ENCODE data around the gene MS4A4A.

The MS4A4A gene

DNA sequence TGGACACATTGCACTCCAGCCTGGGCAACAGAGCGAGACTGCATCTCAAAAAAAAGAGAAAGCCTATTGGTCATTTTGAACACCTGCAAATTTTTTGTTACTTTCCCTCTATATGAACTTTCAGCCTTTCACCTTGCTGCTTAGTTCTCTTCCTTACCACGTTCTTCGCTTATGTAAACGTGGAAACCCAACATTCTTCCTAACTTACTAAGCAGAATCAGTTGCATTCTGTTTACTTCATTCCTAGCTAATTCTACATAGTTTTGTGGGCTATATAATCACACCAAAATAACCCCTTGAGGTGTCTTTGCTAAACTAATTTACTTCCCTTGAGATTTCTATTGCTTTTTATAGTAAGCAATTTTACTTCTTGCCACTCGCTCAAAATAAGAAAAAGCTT, 23.2 kb downstream of the MS4A4A start:
- DNase-seq, result peak; percentile 15

DNA sequence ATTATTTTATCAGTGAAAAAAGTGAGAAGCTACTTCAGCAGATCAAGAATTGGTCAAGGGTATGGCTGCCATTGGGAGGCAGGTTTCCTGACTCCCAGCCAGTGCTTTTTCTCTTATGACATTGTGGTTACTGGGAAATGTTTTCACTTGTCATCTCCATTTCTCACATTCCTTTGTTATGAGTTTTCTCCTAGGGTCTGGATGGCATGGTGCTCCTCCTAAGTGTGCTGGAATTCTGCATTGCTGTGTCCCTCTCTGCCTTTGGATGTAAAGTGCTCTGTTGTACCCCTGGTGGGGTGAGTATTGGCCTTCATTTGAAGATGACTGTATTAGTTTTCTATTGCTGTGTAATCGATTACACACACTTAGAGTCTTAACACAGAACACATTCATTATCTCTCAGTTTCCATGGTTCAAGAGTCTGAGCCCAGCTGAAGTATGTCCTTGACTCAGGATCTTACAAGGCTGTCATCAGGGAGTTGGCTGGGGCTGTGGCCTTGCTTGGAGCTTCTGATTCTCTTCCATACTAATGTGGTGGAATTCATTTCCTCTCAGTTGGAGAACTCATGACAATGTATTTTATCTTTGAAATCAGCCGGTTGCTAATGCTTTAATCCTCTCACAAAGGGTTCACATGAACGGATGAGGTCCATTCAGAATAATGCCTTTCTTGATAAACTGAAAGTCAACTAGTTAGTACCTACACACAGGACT, 25.6 kb downstream of the MS4A4A start:
- peak; percentile 70 for DNase-seq

DNA sequence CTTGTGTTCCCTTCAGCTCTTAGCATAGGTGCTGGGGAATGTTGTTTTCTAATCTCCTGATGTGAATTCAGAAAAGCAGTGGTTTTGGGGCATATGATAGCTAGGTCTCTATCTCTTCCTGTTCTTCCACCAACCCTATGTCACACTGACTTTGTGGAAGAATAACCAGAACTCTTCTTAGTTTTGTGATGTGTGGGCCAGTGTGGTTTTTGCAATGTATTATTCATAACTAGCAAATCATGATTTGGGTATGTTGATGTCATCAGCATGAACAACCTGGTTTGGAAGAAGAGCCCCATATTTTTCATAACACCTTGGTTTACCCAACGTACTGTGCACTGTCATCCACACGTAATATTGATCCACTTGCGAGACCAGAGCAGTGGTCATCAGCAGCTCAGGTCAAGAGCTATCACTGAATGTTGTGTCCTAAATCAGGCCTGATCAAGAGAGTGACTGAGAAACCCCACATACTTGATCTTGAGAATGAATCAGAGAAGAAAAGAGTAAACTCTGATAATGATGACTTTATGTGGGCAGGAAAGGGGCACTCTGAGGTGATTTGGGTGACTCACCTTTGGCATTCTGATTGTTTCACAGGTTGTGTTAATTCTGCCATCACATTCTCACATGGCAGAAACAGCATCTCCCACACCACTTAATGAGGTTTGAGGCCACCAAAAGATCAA, 27.2 kb downstream of the MS4A4A start:
- DNase-seq, result no peak

DNA sequence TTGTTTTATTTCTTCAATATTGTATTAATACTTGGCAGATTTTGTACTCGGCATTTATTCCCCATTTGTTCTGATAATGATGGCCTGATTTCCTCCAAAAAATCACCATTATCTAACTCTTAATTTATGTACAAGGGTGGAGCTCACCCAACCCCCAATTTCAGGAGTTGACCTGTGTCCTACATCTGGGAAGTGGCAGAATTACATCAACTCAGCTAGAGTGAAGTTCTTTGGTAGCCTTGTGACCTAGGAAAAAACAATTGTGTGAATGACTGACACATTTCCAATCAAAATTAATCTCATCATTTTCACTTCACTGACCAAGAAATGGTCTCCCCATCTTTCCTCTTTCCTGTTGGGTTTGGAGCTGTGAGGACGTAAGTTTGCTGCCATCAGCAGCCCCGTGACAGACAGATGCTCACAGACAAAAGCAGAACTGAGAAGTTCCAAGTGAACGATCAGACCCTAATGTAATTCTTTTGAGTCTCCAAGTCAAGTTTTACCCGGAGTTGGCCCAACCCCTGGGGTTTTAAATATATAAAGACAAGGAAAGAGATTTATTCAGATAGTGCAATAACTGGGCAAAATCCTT, 30.0 kb downstream of the MS4A4A start:
- no peak for DNase-seq

DNA sequence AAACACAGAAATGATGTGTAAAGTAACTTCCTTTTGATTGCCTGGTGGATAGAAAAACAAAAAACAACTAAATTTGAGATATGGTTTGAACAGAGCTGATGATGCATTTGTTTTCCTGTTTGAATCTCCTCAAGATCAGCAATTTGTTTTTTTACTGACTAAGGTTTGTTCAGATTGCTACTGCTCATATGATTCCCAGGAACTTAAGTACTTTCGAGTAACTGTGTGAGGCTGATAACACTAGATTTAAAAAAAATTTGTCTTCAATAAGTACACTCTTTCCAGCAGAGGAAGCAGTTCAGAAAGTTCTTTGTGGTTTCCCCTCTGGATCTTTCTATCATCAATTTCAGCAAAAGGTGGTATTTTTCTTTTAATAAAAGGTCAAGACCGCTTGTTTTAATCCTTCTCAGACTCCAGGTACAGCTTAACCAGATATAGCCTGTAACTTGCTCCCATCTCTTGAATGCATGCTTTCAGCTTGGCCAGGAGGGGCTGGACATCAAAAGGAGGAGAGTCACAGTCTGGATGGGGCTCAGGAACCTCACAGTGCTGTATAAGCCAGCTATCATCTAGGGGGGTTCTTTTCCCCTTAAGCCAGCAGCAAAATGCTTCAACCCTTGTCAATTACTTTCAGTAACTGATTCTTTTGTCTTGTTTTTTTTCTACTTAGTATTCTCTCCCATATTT, 34.3 kb downstream of the MS4A4A start:
- DNase-seq, result no peak

DNA sequence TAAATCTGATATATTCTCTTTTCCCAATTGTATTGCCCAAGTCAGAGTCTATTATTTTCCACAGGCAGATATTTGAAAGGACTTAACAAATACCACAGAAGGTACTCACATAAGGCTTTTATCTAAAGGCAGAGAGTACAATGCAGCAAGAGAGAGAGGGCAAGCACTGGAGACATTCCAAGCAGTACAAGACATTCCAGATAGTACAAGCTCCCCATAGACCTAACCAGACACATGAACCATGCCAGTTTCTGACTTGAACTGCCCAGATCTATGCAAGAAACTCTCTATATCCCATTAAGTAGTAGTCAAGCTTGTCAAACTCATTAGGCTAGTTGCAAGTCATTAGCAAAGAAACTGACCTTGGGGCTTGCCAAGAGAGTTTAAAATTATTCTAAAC, 35.4 kb downstream of the MS4A4A start:
- no peak for DNase-seq

DNA sequence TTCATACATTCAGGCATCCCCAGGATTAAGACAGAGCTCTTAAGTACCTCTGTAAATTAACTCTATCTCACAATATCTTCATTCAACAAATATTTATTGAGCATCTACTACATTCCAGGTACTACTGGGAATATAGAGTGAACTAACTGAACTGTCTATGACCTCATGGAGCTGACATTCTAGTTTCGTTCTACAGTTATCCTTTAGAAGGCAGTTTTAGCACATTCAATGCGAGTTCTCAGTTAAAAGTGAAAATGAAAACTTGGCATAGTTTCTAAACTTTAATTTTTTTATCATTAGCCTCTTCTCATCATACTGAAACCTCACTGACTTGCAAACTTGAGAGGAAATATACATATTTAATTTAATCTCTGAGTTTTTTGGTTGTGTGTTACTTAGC, 35.9 kb downstream of the MS4A4A start:
- no peak for DNase-seq

DNA sequence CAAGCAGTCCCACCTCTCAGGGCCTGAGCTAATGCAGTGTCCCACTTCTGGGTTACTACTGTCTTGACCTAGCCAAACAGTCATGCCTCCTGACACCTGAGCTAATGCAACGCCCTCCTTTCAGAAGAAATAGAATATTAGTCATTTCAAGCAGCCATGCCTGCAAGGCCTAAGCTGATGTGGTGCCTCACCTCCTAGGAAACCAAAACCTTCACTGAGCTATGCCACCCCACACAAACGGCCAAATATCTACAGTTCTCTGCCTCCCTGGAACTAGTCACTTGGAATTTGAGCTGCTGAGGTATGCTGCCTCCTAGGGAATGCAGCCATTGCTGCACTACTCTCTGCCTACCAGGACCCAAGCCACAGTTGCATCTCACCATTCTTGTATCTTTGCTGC, 38.3 kb downstream of the MS4A4A start:
- no peak for DNase-seq

DNA sequence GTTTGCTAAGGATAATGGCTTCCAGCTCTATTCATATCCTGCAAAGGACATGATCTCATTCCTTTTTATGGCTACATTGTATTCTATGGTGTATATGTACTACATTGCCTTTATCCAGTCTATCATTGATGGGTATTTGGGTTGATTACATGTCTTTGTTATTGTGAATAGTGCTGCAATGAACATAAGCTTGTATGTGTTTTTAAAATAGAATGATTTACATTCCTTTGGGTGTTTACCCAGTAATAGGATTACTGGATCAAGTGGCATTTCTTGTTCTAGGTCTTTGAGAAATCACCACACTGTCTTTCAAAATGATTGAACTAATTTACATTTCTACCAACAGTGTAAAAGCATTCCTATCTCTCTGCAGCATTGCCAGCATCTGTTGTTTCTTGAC, 40.6 kb downstream of the MS4A4A start:
- no peak for DNase-seq

DNA sequence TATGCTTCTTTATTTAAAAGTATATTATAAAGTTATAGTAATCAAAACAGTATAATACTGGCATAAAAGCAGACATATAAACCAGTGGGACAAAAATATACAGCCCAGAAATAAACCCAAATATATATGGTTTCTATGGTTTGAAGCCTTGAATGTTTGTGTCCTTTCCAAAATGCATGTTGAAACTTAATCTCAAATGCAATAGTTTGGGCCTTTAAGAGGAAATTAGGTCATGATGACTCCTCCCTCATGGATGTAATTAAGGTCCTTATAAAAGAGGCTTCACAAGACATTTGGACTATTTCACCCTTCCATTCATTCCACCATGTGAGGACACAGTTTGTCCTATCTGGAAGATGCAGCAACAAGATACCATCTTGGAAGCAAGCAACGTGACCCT, 46.5 kb downstream of the MS4A4A start, which contains the start of gene MS4A6E:
Gene MS4A6E, plus strand, starts transcription at position 301 of the 400 bp plus-strand sequence. CDS start 7,641 bp downstream, outside the sequence.
- no peak for DNase-seq

DNA sequence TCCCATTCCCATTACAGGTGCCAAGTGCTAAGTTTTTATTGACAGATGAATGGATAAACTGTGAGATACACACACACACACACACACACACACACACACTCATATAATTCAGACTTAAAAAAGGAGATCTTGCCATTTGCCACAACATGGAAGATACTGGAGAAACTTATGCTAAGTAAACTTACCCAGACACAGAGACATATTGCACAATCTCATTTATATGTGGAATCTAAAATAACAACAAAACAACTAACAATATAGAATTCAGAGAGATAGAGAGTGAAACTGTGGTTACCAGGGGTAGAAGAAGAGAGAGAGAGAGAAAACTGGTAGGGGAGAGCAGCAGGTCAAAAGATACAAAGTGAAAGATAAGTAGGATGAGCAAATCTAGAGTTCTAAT, 48.0 kb downstream of the MS4A4A start:
- DNase-seq, result no peak

DNA sequence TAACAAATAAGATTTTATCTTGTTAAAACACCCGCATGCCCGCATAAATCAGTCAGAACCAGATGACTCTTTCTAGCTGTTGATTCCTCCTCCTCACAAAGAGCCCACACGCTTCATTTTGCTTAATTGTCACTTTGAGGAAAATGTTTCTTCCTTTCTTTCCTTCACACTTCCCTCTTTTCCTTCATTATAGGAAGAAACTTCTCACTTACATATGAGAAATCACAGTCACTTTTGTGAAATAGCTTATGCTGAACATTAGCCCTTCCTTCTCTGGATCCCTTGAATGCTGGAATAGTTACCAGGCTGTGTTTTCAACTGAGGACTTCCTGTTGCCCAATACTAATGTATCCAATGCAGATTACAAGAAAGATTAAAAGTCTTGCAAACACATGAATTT, 52.4 kb downstream of the MS4A4A start:
- DNase-seq, result no peak

DNA sequence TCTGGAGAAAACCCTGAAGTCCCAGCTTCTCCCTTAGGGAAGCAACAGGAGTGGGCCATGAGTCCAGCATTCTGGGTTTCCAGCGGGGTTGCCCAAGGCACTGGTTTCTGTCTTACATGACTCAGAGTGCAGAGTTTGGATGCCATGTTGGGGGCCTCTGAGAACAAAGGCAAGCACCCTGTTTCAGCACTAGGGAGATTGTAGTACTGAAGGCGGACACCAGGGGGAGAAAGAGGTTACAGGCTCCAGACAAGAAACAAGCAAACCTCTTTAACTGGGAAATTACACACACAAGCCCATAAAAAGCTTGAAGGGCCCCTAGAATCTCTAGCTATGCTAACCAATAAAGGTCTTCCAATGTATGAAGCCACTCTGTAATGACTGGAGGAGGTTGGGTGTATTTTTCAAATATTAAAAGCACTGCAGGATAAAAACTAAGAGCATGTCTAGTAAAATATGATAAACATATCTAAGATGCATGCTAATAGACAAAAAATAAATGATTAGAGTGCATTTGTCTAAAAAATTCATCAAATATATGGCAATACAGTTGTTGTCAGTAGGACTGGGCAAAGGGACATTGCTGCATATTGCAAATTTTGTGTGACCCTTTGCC, 53.6 kb downstream of the MS4A4A start:
- peak; percentile 68 for DNase-seq

DNA sequence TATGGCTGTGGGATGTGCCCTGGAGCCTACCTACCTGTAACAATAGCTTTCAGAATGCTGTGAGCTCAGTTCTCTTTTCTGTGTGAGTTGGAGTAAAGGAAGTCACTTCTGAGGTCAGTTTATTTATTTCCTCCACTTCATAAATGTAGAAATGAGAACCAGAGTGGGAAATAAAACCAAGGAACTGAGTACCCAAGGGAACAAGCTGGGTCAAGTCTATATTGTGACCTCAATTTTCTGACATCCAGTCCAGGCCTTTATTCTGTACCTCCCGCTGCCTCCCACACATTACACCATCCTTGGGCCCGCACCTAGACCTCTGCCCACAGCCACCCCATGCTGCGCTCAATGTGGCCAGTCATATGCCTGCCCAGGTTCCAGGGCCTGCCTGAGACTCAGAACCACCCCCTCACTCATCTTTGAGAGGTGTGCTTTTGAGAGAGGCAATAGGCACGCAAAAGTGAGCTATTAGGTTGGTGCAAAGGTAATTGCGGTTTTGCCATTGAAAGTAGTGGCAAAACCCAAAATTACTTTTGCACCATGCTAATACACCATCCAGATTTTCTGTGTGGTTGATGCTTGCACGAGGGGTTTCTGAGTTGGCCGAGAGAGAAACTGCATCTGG, 56.4 kb downstream of the MS4A4A start:
- no peak for DNase-seq

DNA sequence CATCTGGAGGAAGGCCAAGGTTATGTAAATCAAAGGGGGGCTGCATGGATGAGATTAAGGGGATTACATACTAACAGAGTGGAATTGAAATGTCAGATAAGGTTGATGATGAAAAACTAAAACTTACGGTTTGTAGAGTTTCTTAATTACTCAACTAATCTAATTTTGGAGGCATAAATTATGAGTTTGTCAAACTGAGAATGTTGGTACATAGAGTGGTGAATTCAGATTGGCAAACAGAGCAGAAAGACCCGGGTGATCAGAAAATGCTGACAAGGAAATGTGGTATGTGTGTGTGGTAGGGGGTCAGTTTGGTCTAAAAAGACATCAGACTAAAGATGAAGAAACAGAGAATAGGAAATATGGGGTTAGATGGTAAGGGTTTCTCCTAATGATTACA, 57.6 kb downstream of the MS4A4A start:
- no peak for DNase-seq

DNA sequence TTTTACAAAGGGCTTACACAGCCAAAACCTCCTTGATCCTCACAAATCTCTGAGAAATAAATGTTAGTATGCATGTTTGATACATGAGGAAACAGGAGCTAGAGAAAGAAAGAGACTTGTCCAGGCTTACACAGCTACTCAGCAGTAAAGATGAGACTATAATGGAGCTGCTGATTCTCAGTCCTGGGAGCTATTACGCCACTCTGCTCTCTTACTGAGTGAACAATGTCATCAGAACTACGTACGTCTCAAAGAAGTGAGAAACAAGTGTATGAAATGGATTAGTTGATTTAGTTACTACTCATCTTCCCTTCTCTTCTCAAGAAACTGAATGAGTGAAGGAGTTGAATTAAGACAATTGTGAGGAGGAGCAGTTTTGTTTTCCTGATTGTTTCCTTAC, 58.9 kb downstream of the MS4A4A start:
- no peak for DNase-seq

DNA sequence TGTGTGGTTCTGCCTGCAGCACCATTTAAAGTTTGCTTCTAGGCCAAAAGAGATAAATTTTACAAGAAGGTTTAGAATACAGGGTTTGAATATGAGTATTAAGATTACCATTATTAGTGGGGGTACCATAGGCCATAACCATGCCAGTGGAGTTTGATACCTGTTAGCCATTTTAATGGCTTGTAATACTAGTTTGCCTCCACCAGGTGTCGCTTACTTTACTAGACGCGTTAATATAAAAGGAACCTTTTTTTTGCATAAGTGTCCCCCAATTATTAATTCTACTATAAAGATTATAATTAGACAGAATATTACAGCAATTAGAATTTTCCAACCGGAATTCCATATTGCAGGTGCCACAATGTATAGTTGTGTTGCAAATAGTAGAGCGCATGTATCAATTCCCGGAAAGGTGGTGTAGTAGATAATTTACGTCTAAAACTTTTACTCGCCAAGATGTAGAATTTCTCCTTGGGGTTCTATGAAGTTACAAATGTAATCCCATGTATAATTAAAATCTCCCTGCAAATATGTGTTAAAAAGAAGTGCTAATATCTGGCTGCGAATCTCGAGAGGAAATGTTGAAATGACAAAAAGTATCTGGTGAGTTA, 62.7 kb downstream of the MS4A4A start:
- DNase-seq, result peak; percentile 15

DNA sequence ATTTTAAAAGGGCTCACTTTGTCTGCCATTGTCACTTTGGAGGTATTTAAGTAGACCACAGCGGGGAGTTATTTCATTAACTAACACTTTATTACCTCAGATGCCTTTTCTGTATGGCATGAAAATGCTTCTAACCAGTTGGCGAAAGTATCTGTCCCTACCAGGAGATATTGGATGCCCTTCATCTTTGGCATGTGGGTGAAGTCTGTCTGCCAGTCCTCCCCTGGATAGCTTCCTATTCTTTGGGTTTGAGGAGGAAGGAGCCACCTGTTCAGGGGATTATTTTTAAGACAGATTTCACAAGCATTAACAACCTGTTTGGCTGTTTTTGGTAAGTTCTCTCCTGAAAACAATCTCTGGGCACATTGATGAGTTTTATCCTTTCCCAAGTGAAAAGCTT, 63.7 kb downstream of the MS4A4A start:
- DNase-seq, result no peak

DNA sequence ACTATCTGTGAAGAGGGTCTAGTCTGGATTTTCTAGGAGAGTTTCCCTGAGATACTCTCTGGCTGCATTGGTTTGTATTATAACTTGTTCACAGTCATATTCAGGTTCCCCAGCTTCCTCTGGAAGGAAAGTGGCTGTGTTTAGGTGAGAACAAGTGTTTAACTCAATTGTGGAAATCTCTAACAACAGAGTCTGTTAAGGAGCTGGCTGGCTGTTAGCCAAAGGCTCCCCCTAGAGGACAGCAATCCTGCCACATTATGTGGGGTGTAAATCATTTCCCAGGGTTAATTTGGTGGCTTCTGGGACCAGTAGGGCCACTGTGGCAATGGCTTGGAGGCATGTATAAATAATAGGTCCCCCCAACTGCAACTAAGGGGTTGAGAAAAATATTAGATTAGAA, 65.0 kb downstream of the MS4A4A start:
- DNase-seq, result peak; percentile 14

DNA sequence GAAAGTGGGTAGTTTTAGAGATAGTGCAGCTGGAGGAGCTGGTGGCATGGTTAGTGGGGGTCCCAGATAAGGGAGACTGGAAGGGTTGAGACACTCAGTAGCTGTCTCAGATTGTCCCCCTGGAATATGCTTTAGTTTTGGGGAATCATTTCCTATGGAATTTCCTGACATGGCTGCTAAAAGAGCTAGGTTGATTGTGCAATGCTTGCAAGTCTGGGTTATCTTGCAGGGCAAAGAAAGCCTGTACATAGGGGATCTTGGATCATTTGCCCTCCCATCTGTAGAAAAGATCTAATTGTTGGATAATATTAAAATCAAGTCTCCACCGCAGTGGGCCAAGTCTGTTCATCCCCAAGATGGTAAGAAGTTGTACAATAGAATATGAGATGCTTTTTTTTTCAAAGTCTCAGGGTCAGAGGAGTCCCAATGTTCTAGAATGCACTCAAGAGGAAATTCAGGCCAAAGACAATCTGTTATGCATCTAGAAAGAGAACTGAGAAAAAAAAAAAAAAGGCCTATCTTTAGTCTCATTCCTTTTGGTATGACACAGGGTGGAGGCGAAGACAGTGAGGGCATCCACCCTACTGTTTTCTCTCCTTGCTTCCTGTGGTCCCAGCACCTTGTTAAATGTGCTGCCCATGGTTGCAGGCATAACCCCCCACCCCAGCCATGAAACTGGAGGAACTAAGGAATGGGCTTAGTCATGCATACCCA, 66.8 kb downstream of the MS4A4A start:
- no peak for DNase-seq

DNA sequence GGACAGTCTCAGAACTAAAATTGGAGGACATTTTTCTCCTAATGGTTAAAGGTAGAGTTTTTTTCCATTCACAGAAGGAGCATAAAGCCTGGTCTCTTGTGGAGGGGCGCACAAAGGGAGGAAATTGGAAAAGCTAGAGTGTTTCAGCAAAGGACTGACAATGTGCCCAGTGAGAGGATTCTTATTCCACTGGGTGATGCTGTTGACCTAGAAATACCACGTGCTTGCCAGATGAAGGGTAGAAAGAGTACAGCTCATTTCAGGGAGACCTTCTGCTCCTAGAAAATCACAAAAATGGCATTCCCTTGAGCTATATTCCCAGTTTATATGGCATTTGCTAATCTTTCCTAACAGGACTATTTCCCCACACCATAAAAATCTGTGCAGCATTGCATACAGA, 67.7 kb downstream of the MS4A4A start:
- DNase-seq, result no peak

DNA sequence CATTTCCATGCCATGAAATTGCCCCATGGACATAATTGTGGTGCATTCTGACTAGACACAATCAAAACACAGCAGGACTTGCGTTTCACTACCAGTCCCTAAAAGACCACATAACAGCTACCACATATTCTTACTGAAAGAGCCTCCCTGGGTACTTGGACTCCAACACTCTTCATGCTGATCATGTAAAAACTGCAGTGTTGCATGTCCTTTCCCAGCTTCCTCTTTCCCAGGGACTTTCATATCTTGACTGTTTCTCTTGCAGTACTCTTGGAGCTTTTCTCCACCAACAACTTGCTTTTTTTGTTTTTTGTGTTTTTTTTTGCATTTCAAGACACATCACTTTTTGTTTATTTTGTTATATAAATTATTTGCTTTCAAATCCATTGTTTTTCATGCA, 69.5 kb downstream of the MS4A4A start:
- no peak for DNase-seq

Data from EL (cell line).